ENCODE results near the gene FBXO31. TPM values are rescaled to one million over a fixed set of nuclear protein-coding genes. Genes with fewer than 3 reads are reported as not detected.

Gene FBXO31
- total and polyA plus RNA-seq, 2 of the 8 experiments (the other 6 are each of a cell fraction or from before 2014, with no cell fraction given): 8.3 to 21.6 TPM

- Histone ChIP-seq H4K20me1 (replicated peaks in 1 of 2; ENCODE audit: control insufficient read depth in 1 of 2, insufficient read depth in 2 of 2, low read length in 2 of 2) (peaks cover 0 to 2% of the 10 kb centered on the region in 2 experiments), H4K8ac (ENCODE audit: extremely low read depth, insufficient read depth, low read length) (no peak overlapping the region), H2BK20ac (ENCODE audit: low read length) (no peak overlapping the region), H3K27ac (ENCODE audit: low read depth, low read length) (no peak overlapping the region), H3K23me2 (ENCODE audit: low read depth, low read length) (0 out of 2 replicates have a peak, but pooled peaks cover 2% of the 10 kb centered on the region), H3K4me1 (replicated peaks in 1 of 4; ENCODE audit: control insufficient read depth in 3 of 4, insufficient read depth in 4 of 4, low read length in 3 of 4) (peaks cover 0 to 4% (median 0%) of the 10 kb centered on the region in 4 experiments; a peak in 2 of 7 replicates), H2BK15ac (ENCODE audit: low read length) (no peak overlapping the region), H3K23ac (ENCODE audit: insufficient read length) (no peak overlapping the region), H2BK12ac (ENCODE audit: low read depth, low read length) (no peak overlapping the region), H3K18ac (ENCODE audit: extremely low read depth, low read length) (no peak overlapping the region), H4K91ac (replicated peaks; ENCODE audit: insufficient read length, low read length) (no peak overlapping the region), H3K36me3 (ENCODE audit: control insufficient read depth in 2 of 4, insufficient read depth in 4 of 4, low read length in 3 of 4) (peaks cover 0 to 5% (median 3%) of the 10 kb centered on the region in 4 experiments; a peak in 5 of 8 replicates), H2BK120ac (replicated peaks; ENCODE audit: low read depth, low read length) (no peak overlapping the region), H3K27me3 (replicated peaks in 1 of 4; ENCODE audit: control insufficient read depth in 3 of 4, extremely low read depth in 1 of 4, insufficient read depth in 3 of 4, low read length in 3 of 4) (no peaks in the 10 kb centered on the region), H3K79me1 (ENCODE audit: low read depth, low read length) (no peaks in the 10 kb centered on the region), H2AK5ac (ENCODE audit: low read depth, low read length) (no peak overlapping the region), H3K56ac (replicated peaks; ENCODE audit: insufficient read length, low read depth, low read length) (no peak overlapping the region), H3K9ac (replicated peaks in 1 of 4; ENCODE audit: extremely low read depth in 1 of 4, low read depth in 3 of 4, low read length in 3 of 4) (no peak overlapping the region), H3K9me3 (ENCODE audit: insufficient read depth in 2 of 2, low read depth in 1 of 2, low read length in 1 of 2) (no peaks in the 10 kb centered on the region), H3K14ac (ENCODE audit: insufficient read length) (no peak overlapping the region), H2AFZ (ENCODE audit: low read length) (no peak overlapping the region), H3K4me2 (ENCODE audit: insufficient read depth in 1 of 2, low read depth in 2 of 2, low read length in 2 of 2) (no peak overlapping the region), H3K4me3 (ENCODE audit: extremely low read depth in 1 of 4, insufficient read depth in 2 of 4, low read depth in 3 of 4, low read length in 4 of 4) (no peak overlapping the region), H2BK5ac (ENCODE audit: low read depth, low read length) (no peak overlapping the region), H4K5ac (ENCODE audit: insufficient read length, low read depth, low read length) (no peak overlapping the region), H3K4ac (replicated peaks; ENCODE audit: insufficient read length, low read depth, low read length) (no peak overlapping the region), H3K79me2 (ENCODE audit: control insufficient read depth in 1 of 2, insufficient read depth in 2 of 2, low read length in 2 of 2) (no peaks in the 10 kb centered on the region)
- TF ChIP-seq KDM5A (IDR thresholded peaks at IDR 0.05; ENCODE audit: low read length) (no peak), CREB1 (IDR thresholded peaks at IDR 0.05) (no peak), JUN (IDR thresholded peaks at IDR 0.05; ENCODE audit: low read depth, low read length) (no peak), SUZ12 (IDR thresholded peaks at IDR 0.05; ENCODE audit: low read length) (no peak), RFX5 (IDR thresholded peaks at IDR 0.05; ENCODE audit: borderline replicate concordance, low read depth, low read length) (no peak), EP300 (IDR thresholded peaks at IDR 0.05; ENCODE audit: borderline replicate concordance in 1 of 2, low read depth in 2 of 2, low read length in 2 of 2) (no peak), MAX (IDR thresholded peaks at IDR 0.05) (no peak), NRF1 (IDR thresholded peaks at IDR 0.05; ENCODE audit: low read depth, low read length) (no peak), BACH1 (IDR thresholded peaks at IDR 0.05; ENCODE audit: low read length) (no peak), ATF2 (IDR thresholded peaks at IDR 0.05; ENCODE audit: low read length) (no peak), HDAC6 (IDR thresholded peaks at IDR 0.05; ENCODE audit: low read depth, low read length) (no peak)
- CTCF ChIA-PET (ENCODE audit: partially characterized antibody): interaction anchor here (0.6 to 1.9 kb wide), 6 partner anchors 8 to 1100 kb away, joined by 3 to 6 read pairs (median 3); no protein-coding TSS in a partner anchor
- WGBS, 2 experiments (ENCODE audit: extremely low coverage in 1 of 2, insufficient coverage in 1 of 2, insufficient read length in 1 of 2, insufficient replicate concordance in 2 of 2, low coverage in 1 of 2, low lambda C conversion rate in 2 of 2, missing lambda C conversion rate in 1 of 2): 92% methylated on average over 5 of the region's 5 CpGs; no CpG with 5 or more reads in 1 of the 2 experiments
- DNase-seq (ENCODE audit: low read depth in 1 of 2, low spot score in 2 of 2) (no peak), FAIRE-seq (no peak)
- POLR2A ChIA-PET (ENCODE audit: partially characterized antibody): no interaction called here
These were observed 43.4 kb downstream of the FBXO31 start for GRCh38 chr16:87340198-87340597.

Data from H1 (cell line).